Frontal cortex (tissue), 4 donors: ENCODE results near the gene THSD7A. TPM values are rescaled to one million over a fixed set of nuclear protein-coding genes. Genes with fewer than 3 reads are reported as not detected.

Experiments
- DNase-seq, 2 donors: peaks; one replicate each; pipeline ENCODE4 v3.0.0; 2012; ENCODE audit warnings: low spot score in 2 of 2
- FAIRE-seq: peaks from 2 replicates; lab custom pipeline; 2012; peaks lifted over from hg19 to GRCh38; lab: Jason Lieb, UNC
- total RNA-seq: library from RNA; depleted of rRNA; stranded (reverse); fragments of >200 nt; gene quantifications from one replicate; pipeline ENCODE4 v1.2.3, GENCODE V29; 2014
- donor health status: control.
- donor health status: control.
- donor health status: control.

Gene THSD7A
- total RNA-seq, 1 donor from 2014 or later, result 34.6 TPM

DNA sequence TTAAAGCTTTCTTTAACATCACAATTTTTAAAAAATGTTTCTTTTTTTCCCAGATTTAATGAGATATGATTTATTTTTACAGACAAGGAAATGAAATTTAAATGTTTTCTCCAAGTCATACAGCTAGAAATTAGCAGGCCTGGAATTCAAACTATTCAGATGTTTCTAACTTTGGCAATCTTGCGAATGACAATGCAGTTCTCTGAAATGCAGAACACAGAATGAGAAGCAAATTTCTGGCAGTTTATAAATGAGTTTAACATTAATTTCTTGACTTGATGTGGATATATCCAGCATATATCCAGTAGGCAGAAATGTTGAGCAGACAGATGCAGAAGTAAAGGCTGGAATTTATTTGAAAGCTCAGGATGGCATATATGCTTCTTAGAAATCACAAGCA lies 227.5 kb downstream of the THSD7A start:
- DNase-seq, result no peak
- no peak for FAIRE-seq

- DNase-seq (no peak), FAIRE-seq (no peak)
These were observed 230.2 kb downstream of the THSD7A start for GRCh38 chr7:11601761-11602160.

GRCh38 chr7:11593322-11593721 lies 238.7 kb downstream of the THSD7A start:
- FAIRE-seq, result no peak

DNA sequence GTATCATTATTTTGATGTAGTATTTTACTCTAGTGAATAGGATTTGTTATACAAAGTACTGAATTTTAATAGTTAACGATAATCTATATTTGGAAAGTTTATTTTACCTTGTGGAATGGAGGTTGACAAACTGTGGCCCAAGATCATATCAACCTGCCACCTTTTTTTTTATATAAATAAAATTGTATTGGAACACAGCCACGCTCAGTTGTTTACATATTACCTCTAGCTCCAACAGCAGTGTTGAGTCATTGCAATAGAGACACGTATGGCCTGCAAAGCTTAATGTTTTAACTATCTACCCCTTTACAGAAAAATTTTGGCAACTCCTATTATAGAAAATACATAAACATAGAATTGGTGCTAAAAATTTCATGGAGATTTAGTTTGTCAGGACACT lies 239.3 kb downstream of the THSD7A start:
- FAIRE-seq (no peak), DNase-seq (no peak)

More at GRCh38 chr7:11593322-11593721, 238.7 kb downstream of the THSD7A start:
- no peak for DNase-seq

DNA sequence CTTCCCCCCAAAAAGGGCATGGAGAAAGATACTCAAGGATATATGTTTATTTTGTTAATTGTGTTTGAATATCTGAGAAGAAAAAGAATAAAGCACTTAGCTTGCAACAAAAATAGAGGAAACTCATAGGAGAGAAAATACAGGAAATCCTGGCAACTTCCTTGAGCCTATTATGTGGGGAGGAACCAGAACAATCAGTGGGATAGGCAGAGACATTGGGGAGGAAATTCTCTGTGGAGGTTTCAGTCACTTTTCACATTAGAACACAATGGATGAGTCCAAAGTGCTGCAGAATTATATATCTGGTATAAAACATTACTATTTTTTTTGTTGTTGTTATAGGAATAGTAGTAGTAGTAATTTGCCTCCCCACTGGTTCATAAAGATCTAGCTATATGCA lies 240.1 kb downstream of the THSD7A start:
- DNase-seq (no peak), FAIRE-seq (no peak)

DNA sequence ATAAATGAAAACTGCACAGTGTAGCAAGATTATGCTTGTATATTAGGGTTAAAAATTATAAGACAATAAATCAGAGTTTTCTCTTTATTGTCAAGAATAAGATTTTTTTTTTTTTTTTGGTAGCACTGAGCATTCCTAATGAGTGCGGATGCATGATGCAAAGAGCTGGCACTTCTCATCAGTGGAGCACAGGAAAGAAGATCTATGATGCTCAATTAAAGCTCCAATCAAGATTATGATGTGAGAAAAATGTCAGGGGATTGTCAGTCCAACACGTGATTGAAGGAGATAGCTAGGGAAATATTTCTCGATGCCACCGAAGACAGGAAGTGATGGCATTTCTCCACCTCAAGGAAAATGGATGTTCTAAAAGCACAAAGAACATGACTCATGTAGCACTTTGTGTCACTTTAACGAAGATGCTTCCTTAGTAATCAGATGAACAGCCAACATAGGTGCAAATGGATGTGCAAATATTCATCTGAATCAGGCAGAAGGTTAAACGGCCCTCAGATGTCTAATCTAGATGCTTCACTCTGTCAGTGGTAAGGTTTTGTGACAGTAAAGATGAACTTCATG lies 240.9 kb downstream of the THSD7A start:
- FAIRE-seq, result no peak
- DNase-seq, result no peak

DNA sequence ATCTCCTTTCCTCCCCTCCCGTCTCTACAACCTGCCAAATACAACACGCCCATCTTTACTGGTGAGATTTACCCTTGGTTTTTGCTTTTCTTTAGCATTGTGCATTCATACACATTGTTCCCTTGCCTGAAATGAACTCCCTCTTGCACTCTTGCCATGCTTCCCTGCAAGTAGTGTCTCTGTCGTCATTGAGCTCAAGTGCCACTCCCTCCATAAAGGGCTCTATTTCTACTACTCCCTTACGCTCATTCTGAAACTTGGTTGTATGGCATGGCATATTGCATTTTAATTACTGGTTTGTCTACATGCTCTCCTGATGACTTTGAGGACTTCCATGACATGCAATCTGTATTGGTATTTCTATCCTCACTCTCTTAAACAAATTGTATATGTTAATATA lies 242.7 kb downstream of the THSD7A start:
- FAIRE-seq (no peak), DNase-seq (no peak)

GRCh38 chr7:11587814-11588213 lies 244.2 kb downstream of the THSD7A start:
- FAIRE-seq, result no peak
- DNase-seq, result no peak

GRCh38 chr7:11587048-11587447 lies 244.9 kb downstream of the THSD7A start:
- DNase-seq (no peak), FAIRE-seq (no peak)

DNA sequence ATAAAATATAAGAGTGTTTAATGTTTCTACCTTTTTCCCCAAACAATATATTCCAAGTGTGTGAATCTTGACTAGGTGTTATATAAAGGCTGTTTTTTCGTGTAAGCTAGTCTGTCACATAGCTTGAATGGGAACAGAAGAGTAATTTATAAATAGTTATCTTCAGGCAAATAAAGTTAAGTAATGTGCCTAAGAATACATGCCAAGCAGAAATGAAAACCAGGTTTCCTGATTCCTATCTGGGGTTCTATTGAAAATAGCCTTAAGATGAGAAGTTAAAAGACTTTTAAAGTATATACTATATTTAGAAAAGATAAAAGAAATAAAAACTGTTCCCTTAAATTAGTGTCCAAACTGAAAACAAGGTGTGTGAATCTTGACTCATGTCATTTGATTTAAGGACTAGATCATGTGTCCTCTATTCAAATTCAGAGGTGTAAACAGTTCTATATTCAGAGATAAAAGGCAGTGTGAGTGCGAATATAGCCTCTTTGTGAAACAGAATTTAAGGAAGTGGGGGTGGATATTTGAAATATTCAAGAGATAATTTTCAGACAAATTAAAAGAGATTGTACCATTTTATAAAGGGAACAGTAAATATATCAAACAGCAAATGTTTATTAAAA lies 247.5 kb downstream of the THSD7A start:
- FAIRE-seq (no peak), DNase-seq (no peak)

DNA sequence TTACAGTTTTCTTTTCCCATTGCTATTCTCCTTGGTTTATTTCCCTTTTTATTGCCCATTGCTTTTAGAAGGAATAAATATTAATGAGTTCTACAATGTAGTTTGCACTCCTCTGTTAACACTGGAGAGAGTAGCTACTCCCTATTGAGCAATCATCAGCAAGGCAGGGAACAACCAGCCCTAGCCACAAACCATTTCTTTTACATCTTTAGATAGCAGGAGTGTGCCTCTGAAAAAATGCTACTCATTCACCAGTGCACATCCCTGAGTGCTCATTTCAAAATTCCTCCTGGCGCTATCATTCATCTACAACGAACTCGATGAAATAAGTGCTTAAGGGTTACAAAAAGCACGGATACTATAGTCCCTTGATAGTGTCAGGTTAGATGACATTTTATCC lies 252.9 kb downstream of the THSD7A start:
- FAIRE-seq (no peak), DNase-seq (no peak)

DNA sequence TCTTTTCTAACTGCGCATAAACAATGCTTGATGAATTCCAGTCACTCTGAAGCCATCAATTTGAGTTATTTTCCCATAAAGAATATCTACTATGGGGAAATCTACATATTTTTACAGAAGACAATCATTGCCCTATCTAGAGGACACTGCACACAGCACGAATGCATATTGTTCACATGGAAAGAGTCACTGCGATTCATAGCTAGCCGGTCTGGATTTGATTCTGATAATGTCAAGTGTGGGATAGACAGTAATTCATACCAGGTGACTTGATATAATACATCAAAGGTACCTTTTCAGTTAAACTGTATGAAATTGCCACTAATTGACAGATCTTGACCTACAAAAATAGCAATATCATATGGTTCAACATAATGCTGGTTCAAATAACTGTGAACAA lies 255.7 kb downstream of the THSD7A start:
- DNase-seq (no peak), FAIRE-seq (no peak)

- DNase-seq, result no peak
- no peak for FAIRE-seq
These were observed 258.8 kb downstream of the THSD7A start for GRCh38 chr7:11573128-11573750.

DNA sequence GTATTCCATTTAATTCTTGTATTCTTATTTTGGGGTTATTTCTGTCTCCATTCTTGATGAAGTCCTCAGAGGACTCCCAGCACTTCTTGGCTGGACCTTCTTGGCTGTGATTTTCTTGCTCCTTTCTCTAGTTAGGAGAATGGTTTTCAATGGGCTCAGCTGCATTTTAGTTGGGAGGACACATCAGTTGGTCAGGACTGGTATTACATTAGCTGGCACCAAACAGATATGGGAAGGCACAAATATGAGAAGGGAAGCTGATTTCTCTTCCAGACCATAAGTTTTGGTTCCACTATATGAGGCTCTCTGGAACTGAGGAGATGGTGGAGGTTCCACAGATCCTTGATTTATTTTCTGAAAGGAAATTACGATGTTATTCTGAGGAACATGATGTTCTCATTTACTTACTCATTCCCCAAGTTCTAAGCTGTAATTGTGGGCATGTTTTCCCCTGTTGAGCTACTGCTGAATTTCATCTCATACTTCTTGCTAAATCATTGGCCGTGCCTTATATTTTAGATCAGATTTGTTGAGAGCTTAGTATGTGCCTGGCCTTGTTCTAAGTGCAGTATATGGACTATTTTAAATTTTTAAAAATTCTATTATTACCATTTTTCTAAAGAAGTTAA lies 261.0 kb downstream of the THSD7A start:
- no peak for DNase-seq
- FAIRE-seq, result no peak

GRCh38 chr7:11570205-11570604 lies 261.8 kb downstream of the THSD7A start:
- FAIRE-seq, result no peak
- DNase-seq, result no peak

- DNase-seq (no peak), FAIRE-seq (no peak)
These were observed 264.4 kb downstream of the THSD7A start for GRCh38 chr7:11567571-11567970.

GRCh38 chr7:11557627-11558026 lies 274.4 kb downstream of the THSD7A start:
- no peak for DNase-seq
- no peak for FAIRE-seq

GRCh38 chr7:11552676-11553296 lies 279.2 kb downstream of the THSD7A start:
- DNase-seq (no peak), FAIRE-seq (no peak)

GRCh38 chr7:11551470-11551869 lies 280.5 kb downstream of the THSD7A start:
- DNase-seq, result no peak

DNA sequence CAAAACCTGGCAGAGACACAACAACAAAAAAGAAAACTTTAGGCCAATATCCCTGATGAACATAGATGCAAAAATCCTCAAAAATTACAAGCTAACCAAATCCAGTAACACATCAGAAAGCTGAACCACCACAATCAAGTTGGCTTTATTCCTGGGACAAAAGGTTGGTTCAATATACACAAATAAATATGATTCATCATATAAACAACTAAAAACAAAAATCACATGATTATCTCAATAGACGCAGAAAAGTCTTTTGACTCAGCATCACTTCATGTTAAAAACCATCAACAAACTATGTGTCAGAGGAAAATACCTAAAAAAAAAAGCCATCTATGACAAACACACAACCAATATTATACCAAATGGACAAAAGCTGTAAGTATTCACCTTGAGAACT lies 283.5 kb downstream of the THSD7A start:
- DNase-seq (no peak), FAIRE-seq (no peak)

More at GRCh38 chr7:11551470-11551869, 280.5 kb downstream of the THSD7A start:
- no peak for FAIRE-seq

DNA sequence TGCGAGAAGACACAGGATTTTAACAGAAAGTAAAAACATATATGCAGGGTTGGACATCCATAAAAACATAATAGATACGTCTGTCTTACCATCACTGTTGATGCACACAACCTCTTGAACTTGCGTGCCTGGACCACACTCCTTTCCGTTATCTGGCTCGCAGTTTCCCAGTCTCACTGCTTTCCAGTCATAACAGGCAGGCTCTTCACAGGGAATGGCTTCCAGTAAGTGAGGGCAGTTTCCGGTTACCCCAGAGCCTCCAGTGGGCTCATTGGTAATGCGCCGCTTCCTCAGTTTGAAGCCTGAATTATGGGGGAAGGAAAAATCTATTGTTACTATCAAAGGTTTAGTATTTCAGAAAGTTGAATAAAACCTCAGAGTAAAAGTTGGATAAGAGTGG lies 290.7 kb downstream of the THSD7A start:
- no peak for DNase-seq
- FAIRE-seq, result no peak
